Astrocyte (in vitro differentiated cells and primary cell): ENCODE results near the gene PDLIM5. TPM values are rescaled to one million over a fixed set of nuclear protein-coding genes. Genes with fewer than 3 reads are reported as not detected.

Experiments
- DNase-seq: peaks from one replicate; pipeline ENCODE4 v3.0.0-alpha.2; 2010; ENCODE audit warnings: low read depth
- FAIRE-seq: peaks from 2 replicates; lab custom pipeline; 2011; peaks lifted over from hg19 to GRCh38; lab: Jason Lieb, UNC
- H2AFZ ChIP-seq: 2 replicates; pipeline ENCODE4 v1.6.0; 2012; ENCODE audit warnings: low read depth, low read length, inconsistent platforms
- H3K27ac ChIP-seq: 2 replicates; pipeline ENCODE4 v1.5.1; 2011; ENCODE audit warnings: low read depth, low read length, inconsistent platforms
- H3K27me3 ChIP-seq: 2 replicates; pipeline ENCODE4 v1.6.0; 2011; ENCODE audit warnings: low read length, inconsistent platforms; ENCODE audit not compliant: insufficient read depth
- H3K36me3 ChIP-seq: 2 replicates; pipeline ENCODE4 v1.5.1; 2011; ENCODE audit warnings: low read length, inconsistent platforms; ENCODE audit not compliant: insufficient read depth
- H3K4me1 ChIP-seq: 2 replicates; pipeline ENCODE4 v1.5.1; 2011; ENCODE audit warnings: low read length, inconsistent platforms; ENCODE audit not compliant: insufficient read depth
- H3K4me2 ChIP-seq: 2 replicates; pipeline ENCODE4 v1.6.0; 2012; ENCODE audit warnings: low read length, inconsistent platforms
- H3K4me3 ChIP-seq: 2 replicates; pipeline ENCODE4 v1.5.1; 2011; ENCODE audit warnings: low read depth, mild to moderate bottlenecking, low read length, inconsistent platforms; ENCODE audit not compliant: insufficient read depth
- H3K79me2 ChIP-seq: 2 replicates; pipeline ENCODE4 v1.6.0; 2012; ENCODE audit warnings: mild to moderate bottlenecking, low read length, inconsistent platforms; ENCODE audit not compliant: insufficient read depth
- H3K9ac ChIP-seq: 2 replicates; pipeline ENCODE4 v1.6.0; 2012; ENCODE audit warnings: mild to moderate bottlenecking, low read length, inconsistent platforms
- H3K9me3 ChIP-seq: 2 replicates; pipeline ENCODE4 v1.5.1; 2012; ENCODE audit warnings: low read depth, mild to moderate bottlenecking, low read length, inconsistent platforms; ENCODE audit not compliant: insufficient read depth
- H4K20me1 ChIP-seq: 2 replicates; pipeline ENCODE4 v1.6.0; 2012; ENCODE audit warnings: low read length, inconsistent platforms; ENCODE audit not compliant: insufficient read depth
- H3K27ac Mint-ChIP-seq: one replicate; pipeline ENCODE4 v1.8.0; 2021; ENCODE audit warnings: mild to moderate bottlenecking, mixed read lengths; ENCODE audit not compliant: unreplicated experiment
- H3K27me3 Mint-ChIP-seq: one replicate; pipeline ENCODE4 v1.8.0; 2021; ENCODE audit warnings: low read depth, mixed read lengths; ENCODE audit not compliant: unreplicated experiment
- H3K36me3 Mint-ChIP-seq: one replicate; pipeline ENCODE4 v1.8.0; 2021; ENCODE audit warnings: low read depth, mixed read lengths; ENCODE audit not compliant: unreplicated experiment
- H3K4me1 Mint-ChIP-seq: one replicate; pipeline ENCODE4 v1.8.0; 2021; ENCODE audit warnings: low read depth, mixed read lengths; ENCODE audit not compliant: unreplicated experiment
- H3K4me3 Mint-ChIP-seq: one replicate; pipeline ENCODE4 v1.8.0; 2021; ENCODE audit warnings: mild to moderate bottlenecking, moderate library complexity, mixed read lengths; ENCODE audit not compliant: unreplicated experiment
- H3K9me3 Mint-ChIP-seq: one replicate; pipeline ENCODE4 v1.8.0; 2021; ENCODE audit warnings: mild to moderate bottlenecking, mixed read lengths; ENCODE audit not compliant: unreplicated experiment
- EZH2 ChIP-seq: IDR thresholded peaks from 2 replicates; pipeline ENCODE4 v1.6.1; 2012; ENCODE audit warnings: mild to moderate bottlenecking, low read length, inconsistent platforms; ENCODE audit not compliant: insufficient read depth
- total RNA-seq: library from RNA; stranded (reverse); gene quantifications from 2 replicates; pipeline ENCODE4 v1.2.1, GENCODE V29; 2021
- TF ChIP-seq, protein P1 (sequence below): IDR thresholded peaks from 2 replicates; pipeline ENCODE4 v1.5.1; 2011; ENCODE audit warnings: low read depth, mild to moderate bottlenecking, inconsistent platforms, low read length, moderate library complexity; ENCODE audit not compliant: insufficient read depth

Gene PDLIM5
- total RNA-seq, 1 donor from 2014 or later: 181 TPM

DNA sequence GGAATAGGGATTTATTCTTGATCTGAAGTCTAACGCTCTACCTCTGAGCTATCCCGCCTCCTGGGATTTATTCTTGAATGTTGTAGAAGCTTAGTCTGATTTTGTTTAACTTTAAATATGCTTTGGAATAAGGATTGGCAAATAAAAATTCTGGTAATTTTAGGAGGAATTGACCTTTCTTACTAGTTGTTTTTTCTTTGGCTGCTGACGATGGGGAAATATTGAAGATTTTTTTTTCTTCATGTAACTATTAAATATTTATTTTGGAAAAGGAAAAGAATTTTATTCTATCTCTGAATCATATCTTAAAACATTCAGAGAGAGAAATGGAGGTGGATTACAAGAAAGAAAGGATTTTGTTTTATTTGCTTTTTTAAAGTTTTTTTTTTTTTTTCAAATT lies 122.9 kb downstream of the PDLIM5 start:
- H3K79me2 ChIP-seq: peaks cover 64% of the 10 kb centered on the region
- no peak for DNase-seq
- peaks cover 36% of the 10 kb centered on the region for H3K4me1 ChIP-seq
- TF ChIP-seq, protein P1, sequence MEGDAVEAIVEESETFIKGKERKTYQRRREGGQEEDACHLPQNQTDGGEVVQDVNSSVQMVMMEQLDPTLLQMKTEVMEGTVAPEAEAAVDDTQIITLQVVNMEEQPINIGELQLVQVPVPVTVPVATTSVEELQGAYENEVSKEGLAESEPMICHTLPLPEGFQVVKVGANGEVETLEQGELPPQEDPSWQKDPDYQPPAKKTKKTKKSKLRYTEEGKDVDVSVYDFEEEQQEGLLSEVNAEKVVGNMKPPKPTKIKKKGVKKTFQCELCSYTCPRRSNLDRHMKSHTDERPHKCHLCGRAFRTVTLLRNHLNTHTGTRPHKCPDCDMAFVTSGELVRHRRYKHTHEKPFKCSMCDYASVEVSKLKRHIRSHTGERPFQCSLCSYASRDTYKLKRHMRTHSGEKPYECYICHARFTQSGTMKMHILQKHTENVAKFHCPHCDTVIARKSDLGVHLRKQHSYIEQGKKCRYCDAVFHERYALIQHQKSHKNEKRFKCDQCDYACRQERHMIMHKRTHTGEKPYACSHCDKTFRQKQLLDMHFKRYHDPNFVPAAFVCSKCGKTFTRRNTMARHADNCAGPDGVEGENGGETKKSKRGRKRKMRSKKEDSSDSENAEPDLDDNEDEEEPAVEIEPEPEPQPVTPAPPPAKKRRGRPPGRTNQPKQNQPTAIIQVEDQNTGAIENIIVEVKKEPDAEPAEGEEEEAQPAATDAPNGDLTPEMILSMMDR: no peak
- TF ChIP-seq EZH2: no peak
- Mint-ChIP-seq H3K9me3 (no peaks in the 10 kb centered on the region), H3K4me1 (peaks cover 14% of the 10 kb centered on the region), H3K27ac (no peak overlapping the region), H3K4me3 (no peak overlapping the region), H3K36me3 (peaks cover 2% of the 10 kb centered on the region), H3K27me3 (no peaks in the 10 kb centered on the region)
- H3K36me3 ChIP-seq: peaks cover 10% of the 10 kb centered on the region
- no peak overlapping the region for H2AFZ ChIP-seq
- no peak overlapping the region for H3K9ac ChIP-seq
- peaks cover 10% of the 10 kb centered on the region for H4K20me1 ChIP-seq
- no peak overlapping the region for H3K27ac ChIP-seq
- no peak overlapping the region for H3K4me3 ChIP-seq
- no peaks in the 10 kb centered on the region for H3K27me3 ChIP-seq
- no peak overlapping the region for H3K4me2 ChIP-seq
- no peak for FAIRE-seq
- no peaks in the 10 kb centered on the region for H3K9me3 ChIP-seq

GRCh38 chr4:94575652-94576051 lies 123.9 kb downstream of the PDLIM5 start:
- H3K4me3 ChIP-seq: no peak overlapping the region
- H3K27me3 Mint-ChIP-seq: no peaks in the 10 kb centered on the region
- DNase-seq (no peak), FAIRE-seq (no peak)
- H3K9me3 Mint-ChIP-seq: no peaks in the 10 kb centered on the region
- peaks cover 7% of the 10 kb centered on the region for H4K20me1 ChIP-seq
- TF ChIP-seq, protein P1: no peak
- no peak for TF ChIP-seq EZH2
- H3K27me3 ChIP-seq: no peaks in the 10 kb centered on the region
- peaks cover 54% of the 10 kb centered on the region for H3K79me2 ChIP-seq
- no peak overlapping the region for H3K4me3 Mint-ChIP-seq
- H3K4me1 Mint-ChIP-seq: peaks cover 14% of the 10 kb centered on the region
- H3K36me3 ChIP-seq: peaks cover 10% of the 10 kb centered on the region
- H3K27ac ChIP-seq: peak overlapping the region; percentile 25
- peak overlapping the region; percentile 47 for H3K4me2 ChIP-seq
- H3K9ac ChIP-seq: no peak overlapping the region
- H3K9me3 ChIP-seq: no peaks in the 10 kb centered on the region
- peaks cover 2% of the 10 kb centered on the region for H3K36me3 Mint-ChIP-seq
- H3K4me1 ChIP-seq: peaks cover 36% of the 10 kb centered on the region
- no peak overlapping the region for H3K27ac Mint-ChIP-seq
- no peak overlapping the region for H2AFZ ChIP-seq

- TF ChIP-seq, protein P1: no peak
- TF ChIP-seq EZH2: no peak
- DNase-seq: no peak
- H3K27ac Mint-ChIP-seq: no peak overlapping the region
- H3K27ac ChIP-seq: peak overlapping the region; percentile 25
- H3K4me3 ChIP-seq: no peak overlapping the region
- FAIRE-seq: peak; percentile 58
- H3K4me1 ChIP-seq: peaks cover 36% of the 10 kb centered on the region
- peaks cover 14% of the 10 kb centered on the region for H3K4me1 Mint-ChIP-seq
- H3K79me2 ChIP-seq: peaks cover 49% of the 10 kb centered on the region
- H3K36me3 ChIP-seq: peaks cover 15% of the 10 kb centered on the region
- no peak overlapping the region for H3K9ac ChIP-seq
- no peak overlapping the region for H2AFZ ChIP-seq
- no peak overlapping the region for H3K4me3 Mint-ChIP-seq
- no peaks in the 10 kb centered on the region for H3K9me3 Mint-ChIP-seq
- H3K36me3 Mint-ChIP-seq: peaks cover 2% of the 10 kb centered on the region
- H3K27me3 ChIP-seq: no peaks in the 10 kb centered on the region
- peaks cover 6% of the 10 kb centered on the region for H4K20me1 ChIP-seq
- H3K4me2 ChIP-seq: peak overlapping the region; percentile 47
- H3K27me3 Mint-ChIP-seq: no peaks in the 10 kb centered on the region
- H3K9me3 ChIP-seq: no peaks in the 10 kb centered on the region
Measured at GRCh38 chr4:94576210-94576609, 124.5 kb downstream of the PDLIM5 start.
